DND-41 (cell line): Measurements from ENCODE around the gene EEIG1.

Experiments
- EZH2 ChIP-seq: IDR thresholded peaks from 3 replicates; pipeline ENCODE4 v1.6.1; 2012; ENCODE audit warnings: borderline replicate concordance, low read depth, mild to moderate bottlenecking, moderate library complexity, low read length, inconsistent platforms; ENCODE audit not compliant: severe bottlenecking
- TF ChIP-seq, protein P1 (sequence below): IDR thresholded peaks from 2 replicates; pipeline ENCODE4 v1.5.1; 2012; ENCODE audit warnings: borderline replicate concordance, low read length, moderate library complexity, mild to moderate bottlenecking; ENCODE audit not compliant: poor library complexity, severe bottlenecking; ENCODE audit errors: extremely low read depth

GRCh38 chr9:128025736-128026135 lies 44.9 kb upstream of the EEIG1 start:
- TF ChIP-seq EZH2, result no peak
- TF ChIP-seq, protein P1, sequence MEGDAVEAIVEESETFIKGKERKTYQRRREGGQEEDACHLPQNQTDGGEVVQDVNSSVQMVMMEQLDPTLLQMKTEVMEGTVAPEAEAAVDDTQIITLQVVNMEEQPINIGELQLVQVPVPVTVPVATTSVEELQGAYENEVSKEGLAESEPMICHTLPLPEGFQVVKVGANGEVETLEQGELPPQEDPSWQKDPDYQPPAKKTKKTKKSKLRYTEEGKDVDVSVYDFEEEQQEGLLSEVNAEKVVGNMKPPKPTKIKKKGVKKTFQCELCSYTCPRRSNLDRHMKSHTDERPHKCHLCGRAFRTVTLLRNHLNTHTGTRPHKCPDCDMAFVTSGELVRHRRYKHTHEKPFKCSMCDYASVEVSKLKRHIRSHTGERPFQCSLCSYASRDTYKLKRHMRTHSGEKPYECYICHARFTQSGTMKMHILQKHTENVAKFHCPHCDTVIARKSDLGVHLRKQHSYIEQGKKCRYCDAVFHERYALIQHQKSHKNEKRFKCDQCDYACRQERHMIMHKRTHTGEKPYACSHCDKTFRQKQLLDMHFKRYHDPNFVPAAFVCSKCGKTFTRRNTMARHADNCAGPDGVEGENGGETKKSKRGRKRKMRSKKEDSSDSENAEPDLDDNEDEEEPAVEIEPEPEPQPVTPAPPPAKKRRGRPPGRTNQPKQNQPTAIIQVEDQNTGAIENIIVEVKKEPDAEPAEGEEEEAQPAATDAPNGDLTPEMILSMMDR, result no peak
